ENCODE data around the gene HSDL1.
"Not testable (repeated sequence)": the region's sequence is repeated elsewhere in the genome, so short reads cannot be mapped to it uniquely, and the experiment has no call there.

DNA sequence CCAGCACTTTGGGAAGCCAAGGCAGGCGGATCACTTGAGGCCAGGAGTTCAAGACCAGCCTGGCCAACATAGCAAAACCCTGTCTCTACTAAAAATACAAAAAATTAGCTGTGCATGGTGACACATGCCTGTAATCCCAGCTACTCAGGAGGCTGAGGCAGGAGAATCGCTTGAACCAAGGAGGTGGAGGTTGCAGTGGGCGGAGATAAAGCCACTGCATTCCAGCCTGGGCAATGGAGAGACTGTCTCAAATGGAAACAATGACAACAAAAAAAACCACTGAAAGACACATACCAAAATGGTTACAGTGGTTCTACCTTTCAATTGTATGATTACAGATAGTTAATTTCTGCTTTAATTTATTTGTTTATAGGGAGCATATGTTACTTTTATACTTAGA, 33.0 kb downstream of the HSDL1 start:
- not testable (repeated sequence) for TF ChIP-seq CTCF (IDR thresholded peaks at IDR 0.05; ENCODE audit: poor library complexity, severe bottlenecking); EZH2 (IDR thresholded peaks at IDR 0.05; ENCODE audit: borderline replicate concordance, insufficient read depth, low read length, poor library complexity, severe bottlenecking); POLR2AphosphoS5 (IDR thresholded peaks at IDR 0.05); EP300 (conservative IDR thresholded peaks at IDR 0.05; ENCODE audit: poor library complexity, severe bottlenecking); TAF1 (IDR thresholded peaks at IDR 0.05; ENCODE audit: low read depth)
- TF ChIP-seq, protein P1, sequence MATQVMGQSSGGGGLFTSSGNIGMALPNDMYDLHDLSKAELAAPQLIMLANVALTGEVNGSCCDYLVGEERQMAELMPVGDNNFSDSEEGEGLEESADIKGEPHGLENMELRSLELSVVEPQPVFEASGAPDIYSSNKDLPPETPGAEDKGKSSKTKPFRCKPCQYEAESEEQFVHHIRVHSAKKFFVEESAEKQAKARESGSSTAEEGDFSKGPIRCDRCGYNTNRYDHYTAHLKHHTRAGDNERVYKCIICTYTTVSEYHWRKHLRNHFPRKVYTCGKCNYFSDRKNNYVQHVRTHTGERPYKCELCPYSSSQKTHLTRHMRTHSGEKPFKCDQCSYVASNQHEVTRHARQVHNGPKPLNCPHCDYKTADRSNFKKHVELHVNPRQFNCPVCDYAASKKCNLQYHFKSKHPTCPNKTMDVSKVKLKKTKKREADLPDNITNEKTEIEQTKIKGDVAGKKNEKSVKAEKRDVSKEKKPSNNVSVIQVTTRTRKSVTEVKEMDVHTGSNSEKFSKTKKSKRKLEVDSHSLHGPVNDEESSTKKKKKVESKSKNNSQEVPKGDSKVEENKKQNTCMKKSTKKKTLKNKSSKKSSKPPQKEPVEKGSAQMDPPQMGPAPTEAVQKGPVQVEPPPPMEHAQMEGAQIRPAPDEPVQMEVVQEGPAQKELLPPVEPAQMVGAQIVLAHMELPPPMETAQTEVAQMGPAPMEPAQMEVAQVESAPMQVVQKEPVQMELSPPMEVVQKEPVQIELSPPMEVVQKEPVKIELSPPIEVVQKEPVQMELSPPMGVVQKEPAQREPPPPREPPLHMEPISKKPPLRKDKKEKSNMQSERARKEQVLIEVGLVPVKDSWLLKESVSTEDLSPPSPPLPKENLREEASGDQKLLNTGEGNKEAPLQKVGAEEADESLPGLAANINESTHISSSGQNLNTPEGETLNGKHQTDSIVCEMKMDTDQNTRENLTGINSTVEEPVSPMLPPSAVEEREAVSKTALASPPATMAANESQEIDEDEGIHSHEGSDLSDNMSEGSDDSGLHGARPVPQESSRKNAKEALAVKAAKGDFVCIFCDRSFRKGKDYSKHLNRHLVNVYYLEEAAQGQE (IDR thresholded peaks at IDR 0.05; ENCODE audit: borderline replicate concordance): not testable (repeated sequence)
